Muscle of leg (tissue), 11 donors: ENCODE measurements around the gene SNX25. TPM values are rescaled to one million over a fixed set of nuclear protein-coding genes. Genes with fewer than 3 reads are reported as not detected.
"Not testable (repeated sequence)": the region's sequence is repeated elsewhere in the genome, so short reads cannot be mapped to it uniquely, and the experiment has no call there.

ENCODE experiments used
- DNase-seq: peaks from one replicate; pipeline ENCODE4 v3.0.0; 2013
- H3K27ac ChIP-seq: one replicate; pipeline ENCODE4 v1.5.1; 2013; ENCODE audit warnings: mild to moderate bottlenecking, low read length, control low read depth
- H3K27me3 ChIP-seq: one replicate; pipeline ENCODE4 v1.6.1; 2013; ENCODE audit warnings: low read length; ENCODE audit not compliant: control insufficient read depth, insufficient read depth
- H3K36me3 ChIP-seq: one replicate; pipeline ENCODE4 v1.6.1; 2013; ENCODE audit warnings: low read length; ENCODE audit not compliant: control insufficient read depth, insufficient read depth
- H3K4me1 ChIP-seq: one replicate; pipeline ENCODE4 v1.6.1; 2013; ENCODE audit warnings: low read length; ENCODE audit not compliant: control insufficient read depth, insufficient read depth
- H3K4me3 ChIP-seq: one replicate; pipeline ENCODE4 v1.5.1; 2013; ENCODE audit warnings: low read length, control low read depth
- H3K9me3 ChIP-seq: replicated peaks from 2 replicates; pipeline ENCODE4 v1.6.1; 2013; ENCODE audit warnings: low read depth, low read length; ENCODE audit not compliant: control insufficient read depth
- WGBS: methylation state at CpG from one replicate; pipeline ENCODE4 v1.1.5; 2013; ENCODE audit warnings: missing lambda C conversion rate; ENCODE audit not compliant: insufficient coverage; 5-methylcytosine and 5-hydroxymethylcytosine counted together
- polyA plus RNA-seq, 8 donors: library from polyadenylated mRNA; unstranded; fragments of 120-200 nt; gene quantifications; one replicate each; pipeline versions ENCODE4 v1.2.1 to v1.2.3, GENCODE V29; 2013; ENCODE audit warnings: inconsistent platforms in 1 of 8, low replicate concordance in 1 of 8; ENCODE audit not compliant: insufficient read length in 8 of 8, insufficient read depth in 1 of 8
- total RNA-seq: library from RNA; stranded (reverse); fragments of 120-200 nt; gene quantifications from one replicate; pipeline ENCODE4 v1.2.4, GENCODE V29; 2013

The SNX25 gene
- total and polyA plus RNA-seq, 9 donors, result 7.0 to 14.6 (median 8.2) TPM

DNA sequence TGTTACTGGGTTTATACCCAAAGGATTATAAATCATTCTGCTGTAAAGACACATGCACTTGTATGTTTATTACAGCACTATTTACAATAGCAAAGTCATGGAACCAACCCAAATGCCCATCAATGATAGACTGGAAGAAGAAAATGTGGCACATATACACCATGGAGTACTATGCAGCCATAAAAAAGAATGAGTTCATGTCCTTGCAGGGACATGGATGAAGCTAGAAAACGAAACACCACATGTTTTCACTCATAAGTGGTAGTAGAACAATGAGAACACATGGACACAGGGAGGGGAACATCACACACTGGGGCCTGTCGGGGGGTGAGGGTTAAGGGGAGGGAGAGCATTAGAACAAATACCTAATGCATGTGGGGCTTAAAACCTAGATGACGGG lies 108.1 kb downstream of the SNX25 start:
- H3K4me3 ChIP-seq, H3K9me3 ChIP-seq, H3K36me3 ChIP-seq, H3K27me3 ChIP-seq, H3K27ac ChIP-seq, H3K4me1 ChIP-seq, DNase-seq: not testable (repeated sequence)
- WGBS, result no CpG with 5 or more reads among the region's 3 CpGs

DNA sequence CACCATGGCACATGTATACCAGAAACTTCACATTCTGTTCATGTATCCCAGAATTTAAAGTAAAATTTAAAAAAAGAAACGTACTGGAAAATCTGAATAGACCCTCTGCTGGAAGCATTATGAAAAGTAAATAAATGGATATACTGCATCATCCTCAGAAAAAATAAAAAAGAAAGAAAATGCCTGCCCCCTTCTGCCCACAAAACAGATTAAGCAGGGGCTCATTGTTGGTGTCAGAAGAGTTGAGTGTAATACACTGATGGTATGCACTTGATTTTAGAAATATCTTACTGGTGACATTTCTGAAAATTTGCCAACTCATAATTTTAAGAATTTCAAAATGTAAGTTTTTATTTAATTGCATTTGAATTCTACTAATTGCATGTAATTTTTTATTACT lies 108.5 kb downstream of the SNX25 start:
- Histone ChIP-seq H3K36me3 (no peaks in the 10 kb centered on the region), H3K9me3 (no peaks in the 10 kb centered on the region), H3K27ac (no peak overlapping the region), H3K27me3 (no peaks in the 10 kb centered on the region), H3K4me3 (no peak overlapping the region), H3K4me1 (no peaks in the 10 kb centered on the region)
- DNase-seq, result no peak
- no CpG with 5 or more reads among the region's 1 CpG for WGBS

DNA sequence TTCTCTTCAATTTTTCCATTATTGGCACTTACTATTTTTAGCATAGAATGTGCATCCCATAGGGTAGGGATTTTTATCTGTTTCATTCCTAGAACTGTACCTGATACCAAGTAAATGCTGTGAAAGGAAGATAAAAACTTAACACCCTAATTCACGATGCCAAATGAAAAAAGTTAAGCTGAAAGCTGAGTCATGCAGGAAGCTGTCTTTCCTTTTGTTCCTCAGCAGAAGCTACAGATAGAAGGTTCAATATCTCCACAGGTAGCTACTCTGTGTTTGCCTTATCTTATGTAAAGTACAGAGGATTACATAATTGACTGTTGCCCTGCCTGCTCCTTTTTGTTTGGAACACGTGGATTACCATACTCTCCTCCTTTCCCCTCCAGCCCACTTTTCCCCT lies 109.3 kb downstream of the SNX25 start:
- no peak for DNase-seq
- H3K4me1 ChIP-seq, result no peaks in the 10 kb centered on the region
- H3K27ac ChIP-seq, result no peak overlapping the region
- no peaks in the 10 kb centered on the region for H3K9me3 ChIP-seq
- no peaks in the 10 kb centered on the region for H3K27me3 ChIP-seq
- no CpG with 5 or more reads among the region's 2 CpGs for WGBS
- no peaks in the 10 kb centered on the region for H3K36me3 ChIP-seq
- no peak overlapping the region for H3K4me3 ChIP-seq

DNA sequence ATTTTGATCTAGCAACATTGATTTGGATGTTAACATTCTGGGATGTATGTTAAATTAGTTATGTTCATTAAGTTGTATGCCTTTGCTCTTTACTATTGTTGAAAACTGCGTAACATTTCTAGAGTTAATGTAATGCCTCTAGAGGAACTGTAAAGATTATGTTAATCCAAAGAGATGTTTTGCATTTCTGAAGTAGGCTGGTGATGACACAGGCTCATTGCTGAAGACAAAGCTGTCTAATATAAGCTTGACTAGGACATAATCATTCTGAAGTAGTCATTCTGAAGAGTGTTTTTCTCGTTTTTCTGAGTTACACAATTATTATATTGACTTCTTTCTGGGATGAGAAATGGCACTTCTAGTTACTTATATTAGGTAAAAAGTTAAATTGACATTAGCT lies 113.4 kb downstream of the SNX25 start:
- Histone ChIP-seq H3K27me3 (no peaks in the 10 kb centered on the region), H3K9me3 (no peaks in the 10 kb centered on the region), H3K36me3 (no peaks in the 10 kb centered on the region), H3K27ac (no peak overlapping the region), H3K4me1 (no peaks in the 10 kb centered on the region), H3K4me3 (no peak overlapping the region)
- DNase-seq, result no peak
- WGBS, result no CpG with 5 or more reads among the region's 2 CpGs

DNA sequence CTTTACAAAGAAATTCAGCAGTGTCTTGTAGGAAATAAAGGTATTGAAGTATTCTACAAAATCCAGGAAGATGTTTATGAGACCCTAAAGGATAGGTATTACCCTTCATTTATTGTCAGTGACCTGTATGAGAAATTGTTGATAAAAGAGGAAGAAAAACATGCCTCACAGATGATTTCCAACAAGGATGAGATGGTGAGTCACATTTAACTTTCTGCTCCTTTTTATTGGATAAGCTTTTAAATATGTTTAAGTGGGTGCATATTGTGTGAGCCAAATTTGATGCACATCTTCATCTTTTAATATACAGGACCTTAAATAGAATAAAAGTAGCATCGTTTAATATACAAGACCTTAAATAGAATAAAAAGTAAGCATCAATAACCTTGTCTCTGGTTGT lies 114.2 kb downstream of the SNX25 start:
- H3K27ac ChIP-seq, result no peak overlapping the region
- H3K9me3 ChIP-seq, result no peaks in the 10 kb centered on the region
- no peak overlapping the region for H3K4me3 ChIP-seq
- WGBS, result no CpG with 5 or more reads among the region's 1 CpG
- no peaks in the 10 kb centered on the region for H3K27me3 ChIP-seq
- H3K4me1 ChIP-seq, result no peaks in the 10 kb centered on the region
- no peak for DNase-seq
- H3K36me3 ChIP-seq, result no peaks in the 10 kb centered on the region

DNA sequence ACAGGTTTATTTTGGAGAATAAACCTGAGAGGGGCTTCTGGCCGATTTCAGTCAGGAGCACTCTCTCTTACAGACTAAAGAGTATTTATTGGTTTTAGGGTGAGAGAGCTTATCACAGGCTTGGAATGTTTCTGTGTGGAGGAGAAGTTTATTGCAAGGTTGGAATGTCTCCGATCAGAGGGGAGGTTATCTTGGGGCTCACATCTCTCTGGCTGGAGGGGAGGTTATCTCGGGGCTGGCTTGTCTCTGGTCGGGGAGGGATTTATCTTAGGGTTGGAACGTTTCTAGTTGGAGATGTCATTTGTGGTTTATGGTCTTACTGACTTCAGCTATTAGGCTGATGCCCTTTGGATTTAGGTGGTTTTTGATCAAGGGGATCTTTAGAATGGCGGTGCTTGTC lies 115.0 kb downstream of the SNX25 start:
- H3K4me1 ChIP-seq, H3K4me3 ChIP-seq, H3K27me3 ChIP-seq, H3K9me3 ChIP-seq, DNase-seq, H3K36me3 ChIP-seq, H3K27ac ChIP-seq: not testable (repeated sequence)
- 88% methylated on average over 4 of the region's 6 CpGs for WGBS

DNA sequence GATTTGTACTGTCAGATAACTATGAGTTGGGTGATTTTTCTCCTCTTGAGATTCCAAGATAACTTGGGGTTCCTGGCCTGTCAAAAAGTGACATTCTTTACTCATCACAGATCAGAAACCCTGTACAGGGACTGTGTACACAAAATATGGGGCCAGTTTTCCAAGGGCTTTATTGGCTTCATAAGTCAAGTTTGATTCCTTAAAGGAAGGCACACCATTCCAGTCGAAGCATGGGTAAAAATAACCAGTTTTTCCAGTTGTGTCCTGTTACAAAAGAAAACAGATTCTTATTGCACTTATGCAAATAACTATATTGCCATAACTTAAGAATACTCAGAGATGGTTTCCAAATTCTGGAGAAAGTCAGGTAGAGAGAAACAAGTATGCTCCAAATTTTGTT lies 116.3 kb downstream of the SNX25 start:
- H3K27me3 ChIP-seq, H3K9me3 ChIP-seq, DNase-seq, H3K27ac ChIP-seq, H3K4me3 ChIP-seq, H3K4me1 ChIP-seq, H3K36me3 ChIP-seq: not testable (repeated sequence)
- no CpG with 5 or more reads among the region's 1 CpG for WGBS

DNA sequence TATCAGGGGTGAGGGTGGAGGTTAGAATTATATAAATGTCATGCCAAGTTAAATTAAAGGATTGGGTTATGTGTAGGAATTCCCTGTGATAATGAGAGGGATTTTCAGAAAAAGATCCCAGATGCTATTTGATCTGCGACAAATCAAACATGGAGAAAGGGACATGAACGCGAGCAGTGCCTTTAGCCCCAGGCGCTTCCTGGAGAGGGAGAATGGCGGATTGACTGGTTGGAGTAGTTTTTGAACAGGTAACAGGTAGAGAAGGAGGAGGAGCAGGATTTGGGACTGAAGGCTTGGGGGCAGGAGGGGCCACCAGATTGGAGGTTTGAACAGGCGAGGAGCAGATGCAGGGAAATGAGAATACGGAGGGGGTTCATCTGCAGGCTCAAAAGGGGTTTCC lies 119.2 kb downstream of the SNX25 start:
- no peak for DNase-seq
- H3K4me3 ChIP-seq, result no peak overlapping the region
- no peaks in the 10 kb centered on the region for H3K9me3 ChIP-seq
- no peaks in the 10 kb centered on the region for H3K4me1 ChIP-seq
- H3K27ac ChIP-seq, result no peak overlapping the region
- 97% methylated on average over 7 of the region's 7 CpGs for WGBS
- H3K27me3 ChIP-seq, result no peaks in the 10 kb centered on the region
- H3K36me3 ChIP-seq, result no peaks in the 10 kb centered on the region

DNA sequence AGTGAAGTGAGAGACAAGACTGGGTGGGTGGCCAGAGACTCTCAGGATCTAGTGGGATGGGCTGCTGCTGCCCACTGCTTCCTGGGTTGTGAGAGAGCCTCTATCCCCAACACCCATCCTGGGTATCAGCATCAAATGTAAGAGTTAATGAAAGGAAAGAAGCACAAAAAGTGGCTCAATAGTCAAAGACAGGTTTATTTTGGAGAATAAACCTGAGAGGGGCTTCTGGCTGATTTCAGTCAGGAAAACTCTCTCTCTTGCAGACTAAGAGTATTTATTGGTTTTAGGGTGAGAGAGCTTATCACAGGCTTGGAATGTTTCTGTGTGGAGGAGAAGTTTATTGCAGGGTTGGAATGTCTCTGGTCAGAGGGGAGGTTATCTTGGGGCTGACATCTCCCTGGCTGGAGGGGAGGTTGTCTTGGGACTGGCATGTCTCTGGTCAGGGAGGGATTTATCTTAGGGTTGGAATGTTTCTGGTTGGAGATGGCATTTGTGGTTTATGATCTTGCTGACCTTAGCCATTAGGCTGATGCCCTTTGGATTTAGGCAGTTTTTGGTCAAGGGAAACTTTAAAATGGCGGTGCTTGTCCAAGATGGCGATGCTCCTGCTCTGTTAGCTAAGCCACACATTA lies 120.6 kb downstream of the SNX25 start:
- H3K27me3 ChIP-seq, H3K9me3 ChIP-seq, H3K4me3 ChIP-seq, H3K36me3 ChIP-seq, DNase-seq, H3K4me1 ChIP-seq, H3K27ac ChIP-seq: not testable (repeated sequence)
- no CpG with 5 or more reads among the region's 2 CpGs for WGBS

DNA sequence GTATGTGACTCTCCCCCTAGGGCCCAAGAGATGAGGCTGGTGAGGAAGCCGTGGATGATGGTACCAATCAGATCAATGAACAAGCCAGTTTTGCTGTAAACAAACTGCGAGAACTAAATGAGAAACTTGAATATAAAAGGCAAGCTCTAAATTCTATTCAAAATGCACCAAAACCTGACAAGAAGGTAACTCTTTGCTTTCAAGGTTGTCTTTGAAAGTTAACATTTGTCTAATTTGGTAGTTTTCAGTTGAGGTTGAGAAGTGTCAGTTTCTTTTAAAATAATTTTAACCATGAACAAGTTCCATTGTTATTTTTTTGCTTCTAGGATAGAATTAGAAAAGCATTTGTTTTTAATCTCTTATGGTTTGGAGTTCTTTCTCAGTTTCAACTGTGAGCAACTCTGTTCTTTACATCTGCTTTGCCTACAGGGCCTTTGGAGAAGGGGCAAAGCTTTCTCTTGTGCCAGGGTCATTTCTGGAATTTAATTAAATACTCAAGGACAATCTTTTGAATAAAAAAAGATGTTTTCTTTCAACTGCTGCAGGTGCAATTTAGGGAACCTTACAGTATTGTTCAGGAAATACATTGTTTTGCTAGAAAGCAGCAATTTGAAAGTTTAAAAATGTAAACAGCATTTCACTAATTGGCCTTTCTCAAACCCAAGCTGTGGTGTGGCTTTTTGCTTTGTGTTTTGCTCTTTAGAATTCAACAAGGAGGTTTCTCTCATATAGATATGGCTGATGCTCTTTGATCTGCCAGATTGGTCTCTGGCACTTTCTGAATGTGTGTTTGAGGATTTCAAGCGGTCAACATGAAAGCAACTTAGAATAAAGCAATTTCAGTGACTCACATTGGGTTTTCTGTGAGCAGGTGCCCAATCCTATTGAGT lies 123.4 kb downstream of the SNX25 start:
- no peak for DNase-seq
- Histone ChIP-seq H3K36me3 (no peaks in the 10 kb centered on the region), H3K27me3 (no peaks in the 10 kb centered on the region), H3K27ac (no peak overlapping the region), H3K9me3 (no peaks in the 10 kb centered on the region), H3K4me1 (no peaks in the 10 kb centered on the region), H3K4me3 (no peak overlapping the region)
- WGBS, result no CpG with 5 or more reads among the region's 3 CpGs
